Karpas-422 (cell line): ENCODE data around the gene CEP120. TPM values are rescaled to one million over a fixed set of nuclear protein-coding genes. Genes with fewer than 3 reads are reported as not detected.
"Not testable (repeated sequence)": the region's sequence is repeated elsewhere in the genome, so short reads cannot be mapped to it uniquely, and the experiment has no call there.

Experiments
- DNase-seq: peaks from one replicate; pipeline ENCODE4 v3.0.0-alpha.2; 2015
- H2AFZ ChIP-seq: fragments of 200-600 bp; sonication (generic); 2 replicates; pipeline ENCODE4 v1.6.1; 2014; ENCODE audit warnings: antibody characterized with exemption, low read length, mixed read lengths
- H3K27ac ChIP-seq: fragments of 200-600 bp; sonication (generic); 2 replicates; pipeline ENCODE4 v1.5.1; 2014; ENCODE audit warnings: mild to moderate bottlenecking, low read length, moderate library complexity
- H3K27me3 ChIP-seq: fragments of 200-600 bp; sonication (generic); 2 replicates; pipeline ENCODE4 v1.6.1; 2014; ENCODE audit warnings: low read length, mixed read lengths
- H3K36me3 ChIP-seq: fragments of 200-600 bp; sonication (generic); 2 replicates; pipeline ENCODE4 v1.6.1; 2014; ENCODE audit warnings: low read length, mixed read lengths; ENCODE audit not compliant: insufficient read depth
- H3K4me1 ChIP-seq: fragments of 200-600 bp; sonication (generic); 2 replicates; pipeline ENCODE4 v1.6.1; 2014; ENCODE audit warnings: mild to moderate bottlenecking, low read length, mixed read lengths
- H3K4me2 ChIP-seq: fragments of 200-600 bp; sonication (generic); 2 replicates; pipeline ENCODE4 v1.6.1; 2014; ENCODE audit warnings: low read length, low read depth, mild to moderate bottlenecking; ENCODE audit not compliant: poor library complexity, severe bottlenecking
- H3K4me3 ChIP-seq: fragments of 200-600 bp; sonication (generic); 2 replicates; pipeline ENCODE4 v1.5.1; 2014; ENCODE audit warnings: mild to moderate bottlenecking, antibody characterized with exemption, low read length, mixed read lengths
- H3K79me2 ChIP-seq: fragments of 200-600 bp; sonication (generic); 2 replicates; pipeline ENCODE4 v1.6.1; 2014; ENCODE audit warnings: mild to moderate bottlenecking, low read length, mixed read lengths
- H3K9ac ChIP-seq: fragments of 200-600 bp; sonication (generic); 2 replicates; pipeline ENCODE4 v1.6.0; 2014; ENCODE audit warnings: low read length
- H3K9me2 ChIP-seq: fragments of 200-600 bp; sonication (generic), shearing (Covaris generic); replicated peaks from 2 replicates; pipeline ENCODE4 v1.6.0; 2014; ENCODE audit warnings: mild to moderate bottlenecking, low read length, moderate library complexity; ENCODE audit not compliant: insufficient read depth
- H3K9me3 ChIP-seq: fragments of 300-700, 200-600 bp; sonication (generic); 2 replicates; pipeline ENCODE4 v1.6.1; 2014; ENCODE audit warnings: low read length, mixed read lengths
- H4K20me1 ChIP-seq: fragments of 200-600 bp; sonication (generic); 2 replicates; pipeline ENCODE4 v1.6.1; 2014; ENCODE audit warnings: mild to moderate bottlenecking, antibody characterized with exemption, low read length, low read depth; ENCODE audit not compliant: insufficient read depth
- total RNA-seq: library from RNA; depleted of rRNA; stranded (reverse); fragments of >200 nt; shearing (Covaris generic); gene quantifications from 2 replicates; pipeline ENCODE4 v1.2.3, GENCODE V29; 2014; ENCODE audit warnings: low replicate concordance

The CEP120 gene
- total RNA-seq, 1 experiment from 2014 or later, result 48.9 TPM

DNA sequence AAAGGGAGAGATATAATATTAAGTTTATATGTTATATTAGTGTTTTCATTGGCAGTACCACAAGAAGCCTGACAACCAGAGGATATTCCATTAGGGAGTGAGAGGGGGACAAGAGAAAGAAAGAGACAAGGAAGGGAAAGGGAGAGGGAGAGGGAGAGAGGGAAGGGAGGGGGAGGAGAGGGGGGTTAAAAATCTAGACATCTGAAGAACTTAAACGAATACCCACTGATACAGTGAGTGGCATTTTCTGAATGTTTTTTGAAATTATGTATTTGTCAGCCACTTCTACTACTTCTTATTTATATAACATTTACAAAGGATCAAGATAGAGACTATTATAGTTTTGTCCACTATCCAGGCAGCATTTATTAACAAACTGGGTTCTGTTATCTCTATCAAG, 11.6 kb upstream of the CEP120 start:
- Histone ChIP-seq H2AFZ (no peak overlapping the region), H4K20me1 (no peaks in the 10 kb centered on the region), H3K9ac (no peak overlapping the region), H3K4me3 (no peak overlapping the region), H3K27me3 (no peaks in the 10 kb centered on the region), H3K27ac (no peak overlapping the region), H3K9me2 (no peaks in the 10 kb centered on the region), H3K4me1 (no peaks in the 10 kb centered on the region), H3K4me2 (no peak overlapping the region), H3K36me3 (no peaks in the 10 kb centered on the region), H3K79me2 (no peaks in the 10 kb centered on the region), H3K9me3 (no peaks in the 10 kb centered on the region)
- DNase-seq, result peak; percentile 9

DNA sequence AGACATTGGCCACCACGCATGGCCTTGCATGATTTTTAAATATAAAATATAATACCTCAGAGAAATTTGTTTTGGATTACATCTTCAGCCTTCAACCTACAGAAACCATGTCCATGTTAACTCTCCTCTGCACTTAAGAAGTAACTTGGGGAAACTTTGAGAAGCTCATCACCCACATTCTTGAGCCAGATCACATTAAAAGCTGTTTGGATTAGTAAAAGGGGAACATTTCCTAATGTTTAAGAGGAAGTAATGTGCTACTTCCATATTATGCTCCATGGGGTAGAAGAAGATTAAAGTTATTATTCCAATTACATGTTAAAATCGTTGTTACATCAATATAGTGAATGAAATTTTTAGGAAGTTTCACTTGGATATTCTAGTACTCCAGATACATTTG, 10.4 kb upstream of the CEP120 start:
- Histone ChIP-seq H3K9me2 (no peaks in the 10 kb centered on the region), H4K20me1 (no peaks in the 10 kb centered on the region), H3K4me3 (no peak overlapping the region), H2AFZ (no peak overlapping the region), H3K27me3 (no peaks in the 10 kb centered on the region), H3K36me3 (no peaks in the 10 kb centered on the region), H3K9me3 (no peaks in the 10 kb centered on the region), H3K9ac (no peak overlapping the region), H3K4me2 (no peak overlapping the region), H3K4me1 (no peaks in the 10 kb centered on the region), H3K79me2 (no peaks in the 10 kb centered on the region), H3K27ac (no peak overlapping the region)
- no peak for DNase-seq

DNA sequence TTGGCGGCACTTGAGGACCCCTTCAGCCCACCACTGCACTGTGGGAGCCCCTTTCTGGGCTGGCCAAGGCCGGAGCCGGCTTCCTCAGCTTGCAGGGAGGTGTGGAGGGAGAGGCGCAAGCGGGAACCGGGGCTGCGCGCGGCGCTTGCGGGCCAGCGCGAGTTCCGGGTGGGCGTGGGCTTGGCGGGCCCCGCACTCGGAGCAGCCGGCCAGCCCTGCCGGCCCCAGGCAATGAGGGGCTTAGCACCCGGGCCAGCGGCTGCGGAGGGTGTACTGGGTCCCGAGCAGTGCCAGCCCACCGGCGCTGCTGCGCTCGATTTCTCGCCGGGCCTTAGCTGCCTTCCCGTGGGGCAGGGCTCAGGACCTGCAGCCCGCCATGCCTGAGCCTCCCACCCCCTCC, 7.2 kb upstream of the CEP120 start:
- H3K27me3 ChIP-seq, DNase-seq, H3K4me3 ChIP-seq, H4K20me1 ChIP-seq, H3K9me3 ChIP-seq, H3K79me2 ChIP-seq, H3K9me2 ChIP-seq, H3K27ac ChIP-seq, H3K9ac ChIP-seq, H3K4me1 ChIP-seq, H3K4me2 ChIP-seq, H3K36me3 ChIP-seq, H2AFZ ChIP-seq: not testable (repeated sequence)

DNA sequence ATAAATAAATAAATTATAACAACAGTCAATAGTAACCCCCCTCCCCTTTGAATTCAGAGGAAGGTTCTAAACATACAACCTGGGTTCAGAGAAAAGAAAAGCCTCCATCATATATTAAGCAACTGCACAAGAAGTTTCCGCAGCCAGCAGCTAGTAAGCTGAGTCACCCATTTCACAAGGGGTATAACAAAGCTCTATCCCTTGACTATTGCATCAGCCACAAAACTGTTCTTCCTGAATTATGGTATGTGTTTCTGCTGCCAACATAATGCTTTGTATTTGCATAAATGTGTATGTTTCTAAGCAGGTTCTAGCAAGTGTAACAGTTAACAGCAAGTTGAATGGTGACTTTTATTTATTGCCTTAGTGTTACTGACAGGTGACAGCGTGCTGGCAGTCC, 6.8 kb upstream of the CEP120 start:
- Histone ChIP-seq H2AFZ (no peak overlapping the region), H3K27ac (no peak overlapping the region), H3K9me2 (no peaks in the 10 kb centered on the region), H3K9me3 (no peaks in the 10 kb centered on the region), H4K20me1 (no peaks in the 10 kb centered on the region), H3K4me1 (no peaks in the 10 kb centered on the region), H3K9ac (no peak overlapping the region), H3K79me2 (no peaks in the 10 kb centered on the region), H3K4me2 (no peak overlapping the region), H3K36me3 (no peaks in the 10 kb centered on the region), H3K27me3 (no peaks in the 10 kb centered on the region), H3K4me3 (no peak overlapping the region)
- peak; percentile 11 for DNase-seq

DNA sequence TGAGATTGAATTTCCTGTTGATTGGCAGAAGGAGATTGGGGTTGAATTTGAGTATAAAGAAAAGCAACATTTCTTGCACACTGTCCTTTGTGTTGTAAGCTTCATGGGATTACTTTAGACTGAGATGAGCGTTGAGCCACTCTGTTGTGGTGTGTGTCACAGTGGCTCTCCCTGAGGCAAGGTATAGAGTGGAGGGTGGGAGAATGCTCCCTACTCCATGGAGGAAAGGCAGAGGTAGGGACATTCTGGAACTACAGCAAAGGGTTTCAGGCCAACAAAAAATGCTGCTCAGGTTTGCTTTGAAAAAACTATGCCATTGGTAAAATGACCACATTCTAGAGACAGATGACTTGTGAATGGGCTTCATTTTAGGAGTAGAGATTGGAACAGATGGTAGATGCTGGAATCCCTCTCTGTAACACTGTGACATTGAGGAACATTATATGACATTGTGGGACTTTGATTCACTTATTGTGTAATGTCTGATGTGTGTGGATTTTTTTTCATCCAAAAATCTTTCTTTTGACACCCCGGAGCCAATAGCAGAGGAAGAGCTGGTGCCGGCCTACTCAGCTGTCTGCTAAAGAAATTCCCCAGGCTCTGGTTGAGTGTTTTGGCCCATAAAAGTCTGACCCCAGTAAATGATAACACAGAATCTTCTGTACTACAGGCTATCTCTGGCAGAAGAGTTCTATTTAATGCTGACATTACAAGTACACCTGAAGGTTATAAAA, 6.2 kb upstream of the CEP120 start:
- Histone ChIP-seq H3K9ac (no peak overlapping the region), H4K20me1 (no peaks in the 10 kb centered on the region), H3K4me1 (peaks cover under 1% of the 10 kb centered on the region), H3K4me3 (no peak overlapping the region), H2AFZ (no peak overlapping the region), H3K36me3 (no peaks in the 10 kb centered on the region), H3K27me3 (no peaks in the 10 kb centered on the region), H3K9me2 (no peaks in the 10 kb centered on the region), H3K4me2 (no peak overlapping the region), H3K9me3 (no peaks in the 10 kb centered on the region), H3K79me2 (no peaks in the 10 kb centered on the region), H3K27ac (no peak overlapping the region)
- peak; percentile 19 for DNase-seq

DNA sequence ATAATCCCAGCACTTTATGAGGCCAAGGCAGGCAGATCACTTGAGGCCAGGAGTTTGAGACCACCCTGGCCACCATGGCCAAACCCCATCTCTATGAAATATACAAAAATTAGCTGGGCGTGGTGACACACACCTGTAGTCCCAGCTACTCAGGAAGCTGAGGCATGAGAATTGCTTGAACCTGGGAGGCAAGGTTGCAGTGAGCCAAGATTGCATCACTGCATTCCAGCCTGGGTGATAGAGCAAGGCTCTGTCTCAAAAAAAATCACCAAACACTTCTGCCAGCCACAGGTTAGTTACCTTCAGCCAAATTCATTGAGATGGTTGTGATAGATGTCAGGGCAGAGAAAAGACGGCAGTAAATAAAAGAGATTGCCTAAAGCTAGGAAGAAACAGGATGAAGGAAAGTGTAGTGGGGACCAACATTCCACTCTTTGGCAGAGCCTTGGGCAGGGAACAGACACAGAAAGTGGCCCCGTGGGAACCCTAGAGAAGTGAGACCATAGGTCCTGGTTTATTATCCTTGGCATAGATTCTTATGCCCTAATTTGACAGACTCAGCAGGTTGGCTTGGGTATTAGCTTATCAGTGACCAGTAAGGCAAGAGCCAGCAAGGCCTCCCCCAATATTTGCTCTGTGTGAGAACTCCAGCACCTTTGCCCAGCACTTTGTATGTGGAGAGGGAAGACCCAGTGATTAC, 5.5 kb upstream of the CEP120 start:
- H3K27ac ChIP-seq, result no peak overlapping the region
- H3K27me3 ChIP-seq, result no peaks in the 10 kb centered on the region
- no peak overlapping the region for H3K4me3 ChIP-seq
- H3K9me2 ChIP-seq, result no peaks in the 10 kb centered on the region
- H2AFZ ChIP-seq, result no peak overlapping the region
- no peaks in the 10 kb centered on the region for H4K20me1 ChIP-seq
- H3K9me3 ChIP-seq, result no peaks in the 10 kb centered on the region
- H3K4me1 ChIP-seq, result peaks cover 8% of the 10 kb centered on the region
- H3K4me2 ChIP-seq, result no peak overlapping the region
- no peaks in the 10 kb centered on the region for H3K36me3 ChIP-seq
- H3K9ac ChIP-seq, result no peak overlapping the region
- H3K79me2 ChIP-seq, result no peaks in the 10 kb centered on the region
- peak; percentile 32 for DNase-seq

DNA sequence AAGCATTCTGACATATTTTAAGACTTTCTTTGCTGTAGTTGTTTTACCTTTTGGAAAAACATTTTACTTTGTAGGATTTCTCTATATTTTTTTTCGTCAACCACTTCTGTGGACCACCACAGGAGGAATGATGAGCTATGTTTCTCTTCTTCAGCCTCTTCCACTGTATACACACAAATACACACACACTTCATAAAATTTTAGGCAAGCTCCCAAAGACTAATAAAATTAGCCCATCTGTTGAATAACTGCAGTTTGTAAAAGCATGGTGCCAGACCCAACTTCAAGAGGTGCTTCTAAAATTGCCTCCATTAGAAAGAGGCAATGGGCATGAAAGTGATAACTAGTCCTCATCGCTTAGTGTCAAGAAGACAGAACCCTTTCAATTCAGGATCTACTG, 4.1 kb upstream of the CEP120 start:
- no peak overlapping the region for H2AFZ ChIP-seq
- H3K4me3 ChIP-seq, result no peak overlapping the region
- H3K36me3 ChIP-seq, result no peaks in the 10 kb centered on the region
- no peaks in the 10 kb centered on the region for H4K20me1 ChIP-seq
- no peak overlapping the region for H3K9ac ChIP-seq
- H3K4me2 ChIP-seq, result no peak overlapping the region
- no peaks in the 10 kb centered on the region for H3K9me2 ChIP-seq
- peaks cover 8% of the 10 kb centered on the region for H3K79me2 ChIP-seq
- no peaks in the 10 kb centered on the region for H3K9me3 ChIP-seq
- H3K4me1 ChIP-seq, result peaks cover 8% of the 10 kb centered on the region
- H3K27me3 ChIP-seq, result no peaks in the 10 kb centered on the region
- peak; percentile 6 for DNase-seq
- H3K27ac ChIP-seq, result no peak overlapping the region

DNA sequence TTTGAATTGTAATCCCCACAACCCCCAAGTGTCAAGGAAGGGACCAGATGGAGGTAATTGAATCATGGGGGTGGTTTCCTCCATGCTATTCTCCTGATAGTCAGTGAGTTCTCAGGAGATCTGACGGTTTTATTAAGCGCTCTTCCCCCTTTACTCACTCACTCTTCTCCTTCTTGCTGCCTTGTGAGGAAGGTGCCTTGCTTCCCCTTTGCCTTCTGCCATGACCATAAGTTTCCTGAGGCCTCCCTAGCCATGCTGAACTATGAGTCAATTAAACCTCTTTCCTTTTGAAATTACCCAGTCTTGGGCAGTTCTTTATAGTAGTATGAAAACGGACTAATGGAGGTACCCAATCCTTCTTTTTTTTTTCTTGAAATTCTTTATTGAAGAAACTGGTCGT, 2.2 kb upstream of the CEP120 start:
- Histone ChIP-seq H3K36me3 (no peaks in the 10 kb centered on the region; the same call in 1 of the 2 replicates), H3K4me2 (no peak overlapping the region), H3K4me3 (no peak overlapping the region), H3K27ac (no peak overlapping the region), H4K20me1 (no peaks in the 10 kb centered on the region), H3K9ac (no peak overlapping the region), H3K79me2 (peaks cover 27% of the 10 kb centered on the region), H3K4me1 (peaks cover 26% of the 10 kb centered on the region), H3K27me3 (no peaks in the 10 kb centered on the region), H2AFZ (no peak overlapping the region), H3K9me2 (no peaks in the 10 kb centered on the region), H3K9me3 (no peaks in the 10 kb centered on the region)
- no peak for DNase-seq
